GM15510 (cell line): Measurements from ENCODE around the gene OR6C70.

ENCODE experiments used
- POLR2A ChIP-seq: IDR thresholded peaks from 3 replicates; pipeline ENCODE4 v1.6.1; 2011; ENCODE audit warnings: borderline replicate concordance; ENCODE audit not compliant: insufficient read length; ENCODE audit errors: extremely low read depth

OR6C70 gene

DNA sequence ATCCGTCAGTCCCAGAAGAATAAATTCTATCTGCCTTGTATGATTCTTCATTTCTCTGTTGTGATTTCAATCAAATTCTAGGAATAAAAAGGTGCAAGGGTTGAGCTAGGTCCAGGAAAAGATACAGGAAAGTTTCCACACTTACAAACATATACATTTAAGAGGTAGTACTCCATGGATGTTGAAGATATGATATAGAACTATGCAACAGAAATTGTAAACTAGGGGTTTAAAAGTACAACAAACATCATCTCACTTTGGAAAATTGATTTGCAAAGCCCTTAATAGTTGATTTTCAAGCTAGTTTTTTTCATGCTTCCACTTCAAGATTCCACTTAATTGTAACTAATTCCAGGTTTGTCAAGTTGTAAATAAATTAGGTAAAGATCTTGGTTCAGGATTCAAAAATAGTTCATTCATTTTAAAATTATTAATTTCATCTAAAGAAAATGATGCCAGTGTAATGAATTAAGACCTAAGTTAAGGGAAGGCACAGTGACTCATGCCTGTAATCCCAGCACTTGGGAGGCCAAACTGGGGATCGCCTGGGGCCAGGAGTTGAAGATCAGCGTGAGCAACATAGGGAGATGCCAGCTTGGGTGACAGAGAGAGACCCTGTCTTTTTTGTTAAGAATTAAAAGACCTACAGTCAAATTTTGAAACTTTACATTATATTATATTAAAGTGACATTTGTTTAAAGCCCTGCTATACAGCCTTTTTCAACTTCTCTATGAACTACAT is at the start of gene OR6C70:
Gene OR6C70 (minus strand): TSS at position 51 of the 742 bp plus-strand sequence. CDS start 0 bp downstream, at position 51.
- no peak for TF ChIP-seq POLR2A

DNA sequence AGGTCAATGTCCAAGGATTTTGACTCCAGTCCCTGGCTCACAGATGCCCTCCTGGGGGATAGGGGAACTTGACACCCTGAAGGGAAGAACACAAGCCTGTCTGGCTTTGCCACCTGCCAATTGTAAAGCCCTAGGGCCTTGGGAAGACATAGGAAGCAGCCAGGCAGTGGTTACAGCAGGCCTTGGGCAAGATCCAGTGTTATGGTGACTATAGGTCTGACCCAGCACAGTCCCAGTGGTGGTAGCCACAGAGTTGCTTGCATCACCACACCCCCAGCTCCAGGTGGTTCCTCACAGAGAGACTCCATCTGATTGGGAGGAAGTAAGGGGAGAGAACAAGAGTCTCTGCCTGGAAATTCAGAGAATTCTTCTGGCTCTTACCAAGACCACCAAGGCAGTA is 46.5 kb upstream of the OR6C70 start:
- TF ChIP-seq POLR2A, result no peak

DNA sequence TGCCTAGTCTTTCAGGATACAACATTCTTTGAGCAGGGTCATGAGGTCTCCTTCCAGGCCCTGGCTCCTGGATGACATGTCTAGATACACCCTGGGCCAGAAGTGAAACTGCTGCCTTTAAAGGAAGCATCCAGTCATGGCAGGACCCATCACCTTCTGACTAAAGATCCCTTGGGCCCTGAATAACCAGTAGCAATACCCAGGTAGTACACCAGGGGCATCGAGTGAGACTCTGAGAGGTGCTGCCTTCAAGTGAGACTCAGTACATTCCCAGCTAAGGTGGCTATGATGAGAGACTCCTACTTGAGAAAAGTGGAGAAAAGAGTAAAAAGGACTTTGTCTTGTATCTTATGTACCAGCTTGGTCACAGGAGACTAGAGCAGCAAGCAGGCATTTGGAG is 45.8 kb upstream of the OR6C70 start:
- TF ChIP-seq POLR2A, result no peak

DNA sequence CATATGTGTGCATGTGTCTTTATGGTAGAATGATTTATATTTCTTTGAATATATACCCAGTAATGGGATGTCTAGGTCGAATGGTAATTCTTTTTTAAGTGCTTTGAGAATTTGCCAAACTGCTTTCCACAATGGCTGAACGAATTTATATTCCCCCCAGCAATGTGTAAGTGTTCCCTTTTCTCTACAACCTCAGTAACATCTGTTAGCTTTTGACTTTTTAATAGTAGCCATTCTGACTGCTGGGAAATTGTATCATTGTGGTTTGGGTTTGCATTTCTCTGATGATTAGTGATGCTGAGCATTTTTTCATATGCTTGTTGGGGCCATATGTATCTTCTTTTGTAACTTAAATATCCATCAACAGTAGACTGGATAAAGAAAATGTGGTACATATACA is 31.7 kb upstream of the OR6C70 start:
- TF ChIP-seq POLR2A, result no peak

DNA sequence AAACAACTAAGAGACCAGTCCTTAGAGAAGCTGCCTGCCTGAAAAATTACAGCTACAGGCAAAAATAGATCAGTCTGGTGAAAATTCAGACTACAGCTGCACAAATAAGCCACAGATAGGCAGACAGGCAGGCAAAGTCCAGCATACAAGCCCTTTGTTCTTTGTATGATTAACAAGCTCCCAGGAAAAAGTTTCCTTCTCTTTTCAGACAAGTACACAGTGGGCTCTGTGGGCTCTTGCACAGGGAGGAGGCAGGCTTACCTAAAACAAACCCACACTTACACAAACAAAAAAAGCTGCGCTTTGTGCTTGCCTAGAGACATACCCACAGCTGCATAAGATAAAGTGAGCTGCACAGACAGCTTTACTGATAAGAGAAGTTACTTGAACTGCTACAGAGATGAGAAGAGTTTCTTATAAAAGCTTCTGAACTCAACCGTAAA is 29.9 kb upstream of the OR6C70 start:
- no peak for TF ChIP-seq POLR2A

DNA sequence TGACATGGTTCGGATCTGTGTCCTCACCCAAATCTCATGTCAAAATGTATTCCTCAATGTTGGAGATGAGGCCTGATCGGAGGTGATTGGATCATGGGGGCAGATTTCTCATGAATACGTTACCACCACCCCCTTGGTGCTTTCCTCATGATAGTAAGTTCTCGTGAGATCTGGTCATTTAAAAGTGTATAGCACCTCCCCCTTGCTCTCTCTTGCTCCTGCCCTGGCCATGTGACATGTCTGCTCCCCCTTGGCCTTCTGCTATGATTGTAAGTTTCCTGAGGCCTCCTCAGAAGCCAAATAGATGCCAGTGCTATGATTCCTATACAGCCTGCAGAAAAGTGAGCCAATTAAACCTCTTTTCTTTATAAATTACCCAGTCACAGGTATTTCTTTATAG is 29.3 kb upstream of the OR6C70 start:
- no peak for TF ChIP-seq POLR2A

DNA sequence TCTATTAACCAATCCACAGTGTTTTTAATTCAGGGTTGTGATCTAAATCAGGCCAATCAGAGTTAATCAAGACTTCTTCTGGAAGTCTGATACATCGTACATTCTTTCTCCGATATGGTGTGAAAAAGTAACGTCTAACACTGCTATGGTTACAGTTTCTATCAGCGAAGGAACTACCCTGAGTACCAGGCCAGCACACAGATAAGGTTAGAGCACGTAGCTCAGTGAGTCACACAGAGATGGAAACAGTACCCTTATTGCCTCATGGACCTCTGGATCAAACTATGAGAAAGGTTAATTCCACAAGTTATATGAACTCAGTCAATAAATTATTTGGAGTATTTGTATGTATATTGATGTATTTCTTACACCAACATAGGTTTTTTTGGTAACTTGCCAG is 25.6 kb upstream of the OR6C70 start:
- TF ChIP-seq POLR2A, result no peak

DNA sequence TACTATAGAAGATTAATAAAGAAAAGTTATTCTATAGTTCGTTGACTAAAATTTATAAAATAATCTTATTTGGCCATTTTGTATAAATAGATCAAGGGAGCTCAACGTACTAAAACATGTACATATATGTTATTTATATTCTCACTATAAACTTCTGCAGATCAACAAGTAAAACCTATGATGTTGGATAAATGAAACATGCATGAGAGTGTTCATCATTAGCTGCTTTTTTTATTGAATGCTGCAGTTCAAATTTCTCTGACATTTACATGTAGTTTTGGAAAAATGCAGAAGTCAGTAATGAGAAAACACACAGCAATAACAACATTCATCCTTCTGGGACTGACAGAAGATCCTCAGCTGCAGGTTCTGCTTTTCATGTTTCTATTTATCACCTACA is 22.1 kb upstream of the OR6C70 start, which contains the start of gene OR6C68:
Gene OR6C68 (plus strand): TSS at position 301 of the 400 bp plus-strand sequence. CDS start 0 bp downstream, at position 301.
- TF ChIP-seq POLR2A, result no peak

DNA sequence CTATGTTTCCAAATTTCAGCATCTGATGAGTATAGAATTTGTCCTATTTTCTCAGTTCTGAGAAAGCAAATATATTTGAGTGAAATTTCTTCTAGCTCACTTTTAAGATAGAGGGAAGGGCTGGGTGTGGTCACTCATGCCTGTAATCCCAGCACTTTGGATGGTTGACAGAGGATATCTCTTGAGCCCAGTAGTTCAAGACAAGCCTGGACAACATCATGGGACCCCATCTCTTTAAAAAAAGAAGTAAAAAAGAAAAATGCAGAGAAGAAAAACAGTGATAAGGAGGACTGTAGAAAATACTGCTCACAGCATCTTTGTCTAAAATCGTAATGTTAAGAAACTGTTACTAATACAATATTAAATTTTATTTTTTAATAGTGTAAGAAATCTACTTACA is 2.3 kb upstream of the OR6C70 start:
- TF ChIP-seq POLR2A, result no peak

DNA sequence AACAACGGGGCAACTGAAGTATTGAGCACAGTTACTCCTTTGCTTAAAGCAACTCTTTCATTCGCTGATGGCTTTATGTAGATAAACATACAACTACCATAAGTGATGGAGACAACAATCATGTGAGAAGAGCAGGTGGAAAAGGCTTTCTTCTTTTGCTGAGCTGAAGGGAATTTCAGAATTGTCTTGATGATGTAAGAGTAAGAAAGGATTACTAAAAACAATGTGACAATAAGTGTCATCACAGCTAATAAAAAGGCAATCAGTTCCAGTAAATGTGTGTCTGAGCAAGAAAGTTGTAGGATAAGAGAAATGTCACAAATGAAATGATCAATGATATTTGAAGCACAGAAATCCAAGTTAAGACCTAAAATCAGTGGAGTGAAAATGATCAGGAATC is 647 bp downstream of the OR6C70 start:
- no peak for TF ChIP-seq POLR2A

DNA sequence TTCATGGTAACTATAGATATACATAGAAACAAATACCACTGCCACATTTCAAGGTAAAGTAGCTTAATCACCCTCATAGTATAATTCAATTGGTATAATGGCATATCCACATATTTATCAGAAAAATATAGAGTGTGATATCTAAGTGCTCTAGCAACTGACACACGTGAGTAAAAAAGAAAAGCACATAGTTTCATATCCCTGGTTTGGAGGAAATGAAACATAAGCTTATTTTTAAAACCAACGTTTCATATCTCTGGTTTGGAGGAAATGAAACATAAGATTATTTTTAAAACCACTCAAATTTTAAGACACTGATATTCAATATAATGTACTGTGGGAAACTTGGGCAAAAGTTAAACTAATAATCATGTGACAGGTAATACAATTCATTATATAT is 2.1 kb downstream of the OR6C70 start:
- TF ChIP-seq POLR2A, result no peak

DNA sequence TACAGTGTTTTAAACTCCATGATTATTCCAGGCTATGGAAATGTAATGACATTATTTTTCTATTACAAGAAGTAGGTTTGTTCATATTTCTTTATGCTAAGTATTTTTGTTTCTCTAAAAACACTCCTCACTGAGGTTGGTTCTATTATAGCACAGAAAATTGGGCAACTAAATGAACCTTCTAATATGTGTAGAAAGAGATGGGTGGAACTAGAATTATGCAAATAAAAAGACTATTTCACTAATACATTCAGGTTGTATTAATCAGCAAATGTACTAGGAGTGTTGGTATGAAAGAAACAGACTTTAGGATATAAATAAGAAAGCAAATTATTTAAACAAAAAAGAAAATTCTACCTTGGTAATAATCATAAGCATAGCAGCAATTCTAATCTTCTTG is 21.1 kb downstream of the OR6C70 start:
- no peak for TF ChIP-seq POLR2A

DNA sequence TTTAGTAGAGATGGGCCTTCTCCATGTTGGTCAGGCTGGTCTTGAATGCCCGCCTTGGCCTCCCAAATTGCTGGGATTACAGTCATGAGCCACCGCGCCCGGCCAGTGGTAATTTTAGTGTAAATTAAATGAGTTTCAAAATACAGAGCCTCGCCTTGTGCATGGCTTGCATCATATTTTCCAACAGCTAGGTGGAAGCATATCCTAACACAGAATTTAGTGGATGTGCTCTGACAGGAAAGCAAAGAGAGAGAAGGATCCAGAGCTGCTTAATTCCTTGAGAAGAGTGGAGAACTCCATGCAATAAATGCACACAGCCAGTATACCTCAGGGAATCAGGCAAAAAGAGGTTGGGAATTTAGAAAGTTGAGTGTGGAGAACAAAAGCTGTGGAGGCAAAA is 23.6 kb downstream of the OR6C70 start:
- TF ChIP-seq POLR2A, result no peak

DNA sequence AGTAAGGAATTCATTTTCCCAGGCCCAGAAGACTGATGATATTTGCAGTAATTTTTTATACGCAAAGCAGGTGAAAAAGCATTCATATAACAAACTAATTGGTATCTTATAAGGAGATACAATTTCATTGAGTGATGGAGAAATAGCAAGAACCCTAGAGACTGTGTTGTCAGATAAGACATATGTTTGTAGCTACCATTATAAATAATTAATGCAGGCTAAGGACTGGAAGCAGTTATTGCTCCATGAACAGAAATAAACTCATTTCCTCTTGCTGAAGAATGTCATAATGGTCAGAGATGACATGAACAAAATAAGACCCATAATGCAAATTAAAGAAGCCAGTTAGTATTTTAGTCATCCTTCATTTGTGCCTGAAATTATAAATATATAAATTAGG is 24.6 kb downstream of the OR6C70 start:
- no peak for TF ChIP-seq POLR2A

DNA sequence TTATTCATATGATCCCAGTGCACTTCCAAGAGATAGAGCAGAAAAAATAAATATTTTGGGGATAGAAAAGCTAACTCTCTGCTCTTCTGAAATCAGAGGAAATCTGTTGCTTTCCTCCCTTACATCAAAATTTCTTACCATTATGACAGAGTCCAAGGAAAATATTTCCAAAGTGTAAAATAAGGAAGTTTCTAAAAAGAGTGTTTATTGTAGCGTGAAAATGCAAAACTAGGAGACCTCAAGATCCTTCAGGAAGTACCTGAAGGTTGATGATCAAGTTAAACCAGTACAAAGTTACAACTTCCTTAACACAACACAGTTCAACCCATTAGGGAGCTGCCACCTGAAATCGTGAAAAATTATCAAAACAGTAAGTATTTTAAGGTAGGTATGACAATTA is 26.2 kb downstream of the OR6C70 start, which contains the start of gene OR6C2:
Gene OR6C2 (plus strand): TSS at position 301 of the 400 bp plus-strand sequence. CDS start 8,138 bp downstream, outside the sequence.
- no peak for TF ChIP-seq POLR2A

DNA sequence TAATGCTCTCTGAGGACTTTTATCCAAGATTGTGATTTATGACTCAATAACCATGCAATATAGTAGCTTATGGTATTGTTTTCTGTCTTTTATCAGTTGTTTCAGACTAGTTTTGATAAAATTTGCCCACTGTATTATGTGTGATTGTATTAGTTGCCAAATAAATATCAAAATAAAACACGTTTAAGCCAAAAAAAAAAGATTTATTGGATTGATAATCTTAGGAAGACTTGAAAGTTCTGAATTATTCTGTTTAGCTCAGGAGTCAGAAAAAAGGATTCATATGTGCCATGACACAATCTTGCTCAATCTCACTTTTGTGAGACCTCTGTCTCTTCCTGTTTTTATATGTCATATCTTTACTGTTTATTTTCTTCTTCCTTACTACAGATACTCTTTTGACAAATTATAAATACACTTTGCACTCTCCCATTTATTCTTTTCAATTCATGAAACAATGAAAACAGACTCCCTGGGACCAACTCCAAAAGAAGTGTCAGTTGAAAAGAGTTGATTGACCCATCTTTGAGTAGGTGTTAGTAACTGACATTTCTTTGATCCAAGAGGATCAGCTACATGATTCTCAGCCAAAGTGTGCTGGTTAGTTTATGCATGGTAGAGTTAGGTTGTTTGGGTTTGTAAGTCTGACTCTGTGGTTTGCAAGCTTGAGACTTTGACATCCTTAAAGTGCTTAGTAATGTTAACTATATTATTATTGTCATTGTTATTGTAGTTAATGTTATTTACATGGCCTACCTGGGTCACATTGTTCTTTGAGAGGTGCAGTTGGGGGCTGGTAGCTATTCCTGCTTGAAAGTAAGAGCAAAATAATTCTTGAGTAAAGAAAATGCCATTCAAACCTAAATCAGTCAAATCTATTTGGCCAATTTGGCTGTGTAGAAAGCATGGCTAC is 41.4 kb downstream of the OR6C70 start:
- TF ChIP-seq POLR2A, result no peak

DNA sequence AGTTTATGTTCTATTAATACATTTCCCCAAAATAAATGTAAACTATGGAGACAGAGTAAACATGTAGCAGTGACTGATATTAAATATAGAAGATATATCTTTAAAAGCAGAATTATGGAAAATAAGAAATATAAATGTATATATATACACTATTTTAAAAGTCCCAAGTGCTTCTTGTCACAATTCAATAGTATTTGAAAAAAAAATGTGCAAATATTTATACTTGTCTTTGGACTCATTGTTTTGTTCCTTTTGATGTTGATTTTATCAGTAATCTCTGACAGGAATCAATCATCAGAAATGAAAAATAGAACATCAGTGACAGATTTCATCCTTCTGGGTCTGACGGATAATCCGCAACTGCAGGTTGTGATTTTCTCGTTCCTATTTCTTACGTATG is 44.0 kb downstream of the OR6C70 start, which contains the start of gene OR6C76:
Gene OR6C76 (plus strand): TSS at position 301 of the 400 bp plus-strand sequence. CDS start 0 bp downstream, at position 301.
- TF ChIP-seq POLR2A, result no peak
